ENCODE results near the gene LTBP1. TPM values are rescaled to one million over a fixed set of nuclear protein-coding genes. Genes with fewer than 3 reads are reported as not detected.
"Not testable (repeated sequence)": the region's sequence is repeated elsewhere in the genome, so short reads cannot be mapped to it uniquely, and the experiment has no call there.

LTBP1 gene
- total and polyA plus RNA-seq, 2 donors = 97.7 to 175 TPM

GRCh38 chr2:33421820-33422219, 475.1 kb downstream of the LTBP1 start:
- DNase-seq (ENCODE audit: extremely low spot score) = no peak
- no peak overlapping the region for H3K27ac ChIP-seq (ENCODE audit: low read depth)
- no peaks in the 10 kb centered on the region for H3K4me1 ChIP-seq (ENCODE audit: insufficient read depth)
- H3K36me3 ChIP-seq (ENCODE audit: insufficient read depth) = no peaks in the 10 kb centered on the region
- WGBS = 74% methylated on average over 2 of the region's 2 CpGs
- H3K4me3 ChIP-seq (ENCODE audit: low read depth, low read length) = no peak overlapping the region

DNA sequence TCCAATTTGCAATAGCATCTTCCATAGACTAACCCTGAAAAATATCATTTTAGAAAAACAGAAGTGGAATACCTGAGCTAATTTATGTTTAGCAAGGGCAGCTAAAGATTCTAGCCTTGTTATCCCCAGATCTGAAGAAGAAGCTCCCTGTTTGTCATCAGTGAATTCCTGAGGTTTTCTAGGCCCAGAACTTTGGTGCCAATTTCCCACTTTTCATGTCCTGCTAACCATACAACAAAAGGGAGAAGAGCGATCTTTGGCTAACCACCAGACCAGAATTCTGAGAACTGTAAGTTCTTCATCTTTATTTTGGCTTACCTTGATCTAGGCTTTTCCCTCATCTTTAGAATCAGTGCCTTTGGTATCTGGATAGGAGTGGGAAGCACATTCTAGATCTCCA, 478.4 kb downstream of the LTBP1 start:
- DNase-seq (ENCODE audit: extremely low spot score) = no peak
- no peaks in the 10 kb centered on the region for H3K36me3 ChIP-seq (ENCODE audit: insufficient read depth)
- H3K4me1 ChIP-seq (ENCODE audit: insufficient read depth) = no peaks in the 10 kb centered on the region
- WGBS = 95% methylated on average over 1 of the region's 1 CpG
- H3K27ac ChIP-seq (ENCODE audit: low read depth) = no peak overlapping the region
- H3K4me3 ChIP-seq (ENCODE audit: low read depth, low read length) = no peak overlapping the region

GRCh38 chr2:33425586-33426031, 478.9 kb downstream of the LTBP1 start:
- Histone ChIP-seq H3K4me3 (ENCODE audit: low read depth, low read length) (no peak overlapping the region), H3K4me1 (ENCODE audit: insufficient read depth) (no peaks in the 10 kb centered on the region), H3K36me3 (ENCODE audit: insufficient read depth) (no peaks in the 10 kb centered on the region), H3K27ac (ENCODE audit: low read depth) (no peak overlapping the region)
- 96% methylated on average over 1 of the region's 1 CpG for WGBS
- no peak for DNase-seq (ENCODE audit: extremely low spot score)

DNA sequence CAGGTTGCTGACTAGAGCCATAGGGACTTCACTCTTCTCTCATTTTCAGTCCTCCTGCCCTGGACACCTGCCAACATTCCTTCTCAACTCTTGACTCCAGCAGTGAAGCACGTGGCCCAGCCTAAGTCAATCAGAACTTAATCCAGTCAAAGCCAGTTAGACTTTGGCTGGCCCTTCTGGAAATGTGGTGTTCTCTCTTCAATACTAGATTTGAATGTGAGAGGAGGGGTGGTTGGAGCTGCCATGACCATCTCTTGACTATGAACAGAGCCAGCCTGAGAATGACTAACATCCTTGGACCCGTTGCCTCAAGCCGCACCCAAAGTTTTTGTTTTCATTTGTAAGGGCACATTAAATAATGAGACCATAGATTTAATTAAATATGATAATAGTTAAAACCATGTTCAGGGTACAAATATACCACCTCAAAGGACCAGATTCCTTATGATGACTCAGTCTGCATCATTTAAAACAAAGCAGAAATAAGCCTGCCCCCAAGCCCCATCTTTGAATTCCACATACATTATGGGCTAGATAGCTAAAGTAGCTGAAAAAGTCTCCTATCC, 480.0 kb downstream of the LTBP1 start:
- H3K36me3 ChIP-seq (ENCODE audit: insufficient read depth) = no peaks in the 10 kb centered on the region
- 69% methylated on average over 3 of the region's 3 CpGs for WGBS
- H3K27ac ChIP-seq (ENCODE audit: low read depth) = no peak overlapping the region
- no peak overlapping the region for H3K4me3 ChIP-seq (ENCODE audit: low read depth, low read length)
- DNase-seq (ENCODE audit: extremely low spot score) = no peak
- no peaks in the 10 kb centered on the region for H3K4me1 ChIP-seq (ENCODE audit: insufficient read depth)

DNA sequence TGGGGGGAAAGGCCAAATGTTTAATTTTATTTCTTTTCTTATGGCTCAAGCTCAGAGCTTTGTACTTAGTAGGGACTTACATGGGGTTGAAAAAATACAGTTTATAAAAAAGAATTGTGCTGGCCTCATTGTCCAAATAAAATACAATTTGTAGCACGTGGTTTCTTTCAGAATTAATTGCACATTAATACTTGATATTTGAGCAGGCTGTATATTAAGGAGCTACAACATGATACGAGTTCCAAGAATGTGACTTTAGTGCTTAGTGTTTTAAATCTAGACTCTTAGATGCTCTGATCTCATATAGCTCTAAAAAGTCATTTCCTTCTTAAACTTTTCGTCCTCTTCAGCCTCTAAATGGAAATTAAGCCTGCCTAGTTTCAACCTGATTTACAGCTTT, 483.3 kb downstream of the LTBP1 start:
- DNase-seq (ENCODE audit: extremely low spot score) = no peak
- Histone ChIP-seq H3K4me1 (ENCODE audit: insufficient read depth) (no peaks in the 10 kb centered on the region), H3K36me3 (ENCODE audit: insufficient read depth) (no peaks in the 10 kb centered on the region), H3K27ac (ENCODE audit: low read depth) (no peak overlapping the region), H3K4me3 (ENCODE audit: low read depth, low read length) (no peak overlapping the region)
- 47% methylated on average over 3 of the region's 3 CpGs for WGBS

DNA sequence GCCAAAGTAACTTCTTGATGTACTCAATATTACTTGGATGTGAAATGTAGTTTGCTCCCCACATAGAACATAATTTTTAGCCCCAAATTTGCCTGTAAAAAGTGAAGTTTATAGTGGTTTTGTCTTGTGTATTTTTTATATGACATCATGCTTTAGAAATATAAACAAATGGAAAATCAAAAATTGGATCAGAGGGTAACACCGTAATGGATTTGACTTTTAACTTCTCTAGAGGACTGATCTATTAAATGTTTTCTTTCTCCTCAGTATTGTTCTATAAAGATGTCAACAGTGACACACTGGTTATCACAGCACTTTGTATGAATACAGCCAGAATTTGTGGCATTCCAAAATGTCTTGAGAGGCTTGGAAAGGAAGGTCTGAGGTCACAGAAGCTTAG, 484.1 kb downstream of the LTBP1 start:
- no peaks in the 10 kb centered on the region for H3K4me1 ChIP-seq (ENCODE audit: insufficient read depth)
- DNase-seq (ENCODE audit: extremely low spot score) = no peak
- no peak overlapping the region for H3K4me3 ChIP-seq (ENCODE audit: low read depth, low read length)
- WGBS = 49% methylated on average over 1 of the region's 1 CpG
- no peaks in the 10 kb centered on the region for H3K36me3 ChIP-seq (ENCODE audit: insufficient read depth)
- no peak overlapping the region for H3K27ac ChIP-seq (ENCODE audit: low read depth)

DNA sequence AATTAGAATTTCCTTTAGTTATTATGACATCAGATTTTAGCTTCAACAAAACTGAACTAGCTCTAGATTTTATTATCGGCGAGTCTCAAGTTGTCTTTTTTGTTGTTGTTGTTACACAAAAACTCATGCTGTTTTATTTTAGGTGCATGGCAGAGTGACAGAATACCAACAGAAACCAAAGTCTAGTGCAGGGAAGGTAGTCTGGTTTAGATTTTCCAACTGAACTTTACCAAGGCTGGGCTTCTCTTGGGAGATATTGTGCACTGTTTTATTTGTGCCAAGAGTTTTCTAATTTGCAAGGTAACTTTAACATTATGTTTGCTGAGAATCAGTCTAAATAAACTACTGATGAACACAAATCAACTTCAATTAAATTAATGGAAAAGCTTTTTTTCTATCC, 486.1 kb downstream of the LTBP1 start:
- Histone ChIP-seq H3K4me1 (ENCODE audit: insufficient read depth) (peaks cover 2% of the 10 kb centered on the region), H3K36me3 (ENCODE audit: insufficient read depth) (no peaks in the 10 kb centered on the region), H3K4me3 (ENCODE audit: low read depth, low read length) (no peak overlapping the region), H3K27ac (ENCODE audit: low read depth) (no peak overlapping the region)
- WGBS = 89% methylated on average over 2 of the region's 2 CpGs
- no peak for DNase-seq (ENCODE audit: extremely low spot score)

DNA sequence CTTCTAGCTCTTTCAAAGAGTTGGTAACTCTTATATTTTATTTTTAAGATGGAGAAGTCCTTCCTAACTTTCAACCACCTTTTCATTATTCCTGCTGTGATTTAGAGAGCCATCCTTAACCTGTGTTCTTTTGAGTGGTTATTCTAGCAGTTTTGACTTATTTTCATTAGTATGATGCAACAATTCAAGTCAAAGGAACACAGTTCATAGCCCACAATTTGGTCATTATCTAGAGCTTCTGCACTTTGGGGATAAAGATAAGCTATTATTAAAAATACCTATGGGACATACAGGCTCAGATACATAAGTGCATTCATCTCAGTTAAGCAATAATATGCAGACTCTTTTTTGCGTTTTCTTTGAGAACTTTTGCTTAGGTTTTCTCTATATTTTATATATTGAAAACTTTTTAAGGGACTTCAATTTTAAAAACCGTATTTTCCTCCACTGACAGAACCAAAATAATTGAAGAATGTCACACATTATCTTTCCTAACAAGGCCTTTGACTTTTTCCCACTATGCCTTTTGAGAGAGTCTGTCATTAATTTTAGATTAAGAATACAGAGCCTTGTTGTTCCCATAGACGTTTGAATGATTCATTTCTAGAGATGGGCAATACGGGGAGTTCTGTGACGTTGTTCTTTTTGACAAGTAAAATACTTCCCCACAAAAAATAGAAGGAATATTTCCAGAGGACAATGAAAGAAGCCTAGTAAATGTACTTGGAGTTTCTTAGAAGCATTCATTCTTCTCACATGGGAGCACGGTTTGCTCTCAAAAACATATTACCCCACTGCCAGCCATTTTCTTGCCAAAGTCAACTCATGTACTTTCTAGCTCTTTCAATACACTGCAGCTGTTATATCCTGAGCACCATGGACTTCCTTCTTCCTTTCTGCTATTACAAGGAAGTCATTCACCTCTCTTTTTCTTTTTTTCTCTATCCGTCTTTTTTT, 486.8 kb downstream of the LTBP1 start:
- H3K4me3 ChIP-seq (ENCODE audit: low read depth, low read length) = no peak overlapping the region
- peaks cover 2% of the 10 kb centered on the region for H3K4me1 ChIP-seq (ENCODE audit: insufficient read depth)
- 82% methylated on average over 7 of the region's 7 CpGs for WGBS
- no peak overlapping the region for H3K27ac ChIP-seq (ENCODE audit: low read depth)
- DNase-seq (ENCODE audit: extremely low spot score) = no peak
- no peaks in the 10 kb centered on the region for H3K36me3 ChIP-seq (ENCODE audit: insufficient read depth)

DNA sequence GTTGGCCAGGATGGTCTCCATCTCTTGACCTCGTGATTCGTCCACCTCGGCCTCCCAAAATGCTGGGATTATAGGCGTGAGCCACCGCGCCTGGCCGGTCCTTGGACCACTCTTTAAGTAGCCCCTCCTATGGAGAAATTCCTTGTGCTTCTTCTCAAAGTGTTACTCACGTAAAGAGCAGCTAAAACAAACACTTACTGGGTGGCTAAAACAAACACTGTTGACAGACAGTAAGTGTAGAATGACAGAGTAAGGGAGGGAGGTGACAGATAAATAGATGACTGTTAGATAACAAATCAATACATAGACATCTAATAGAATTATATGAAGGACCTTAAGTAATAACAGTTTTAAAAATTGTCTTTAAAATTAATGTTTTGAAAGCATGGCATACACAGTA, 488.8 kb downstream of the LTBP1 start:
- Histone ChIP-seq H3K4me3 (ENCODE audit: low read depth, low read length) (no peak overlapping the region), H3K27ac (ENCODE audit: low read depth) (no peak overlapping the region), H3K36me3 (ENCODE audit: insufficient read depth) (no peaks in the 10 kb centered on the region), H3K4me1 (ENCODE audit: insufficient read depth) (peaks cover 2% of the 10 kb centered on the region)
- no peak for DNase-seq (ENCODE audit: extremely low spot score)
- 83% methylated on average over 8 of the region's 8 CpGs for WGBS

GRCh38 chr2:33436083-33436482, 489.3 kb downstream of the LTBP1 start:
- DNase-seq (ENCODE audit: extremely low spot score) = no peak
- Histone ChIP-seq H3K36me3 (ENCODE audit: insufficient read depth) (no peaks in the 10 kb centered on the region), H3K4me3 (ENCODE audit: low read depth, low read length) (no peak overlapping the region), H3K4me1 (ENCODE audit: insufficient read depth) (peaks cover 2% of the 10 kb centered on the region), H3K27ac (ENCODE audit: low read depth) (no peak overlapping the region)
- WGBS = 42% methylated on average over 1 of the region's 1 CpG

- H3K4me1 ChIP-seq (ENCODE audit: insufficient read depth) = peaks cover 2% of the 10 kb centered on the region
- DNase-seq (ENCODE audit: extremely low spot score) = no peak
- no peak overlapping the region for H3K27ac ChIP-seq (ENCODE audit: low read depth)
- no peak overlapping the region for H3K4me3 ChIP-seq (ENCODE audit: low read depth, low read length)
- WGBS = 34% methylated on average over 4 of the region's 4 CpGs
- no peaks in the 10 kb centered on the region for H3K36me3 ChIP-seq (ENCODE audit: insufficient read depth)
These were observed 490.5 kb downstream of the LTBP1 start for GRCh38 chr2:33437297-33437696.

DNA sequence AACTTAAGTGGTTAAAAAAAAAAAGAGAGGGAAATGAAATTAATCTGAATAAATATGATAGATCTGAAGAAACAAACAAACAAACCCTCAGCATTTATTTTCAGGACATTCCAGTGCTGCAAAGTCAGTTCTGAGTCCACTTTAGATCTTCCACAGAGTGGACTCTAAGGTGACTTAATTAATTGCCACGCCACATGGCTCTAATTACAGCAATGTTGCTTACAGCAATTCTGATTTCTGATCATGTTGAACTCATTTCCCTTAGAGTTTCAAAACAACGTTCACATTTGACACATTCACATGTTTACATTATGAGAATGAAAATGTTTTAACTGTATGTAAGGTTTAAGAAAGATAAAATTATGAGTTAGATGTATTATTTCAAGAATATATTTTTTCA, 491.1 kb downstream of the LTBP1 start:
- no peaks in the 10 kb centered on the region for H3K36me3 ChIP-seq (ENCODE audit: insufficient read depth)
- no peak overlapping the region for H3K4me3 ChIP-seq (ENCODE audit: low read depth, low read length)
- WGBS = 53% methylated on average over 2 of the region's 2 CpGs
- no peak overlapping the region for H3K27ac ChIP-seq (ENCODE audit: low read depth)
- H3K4me1 ChIP-seq (ENCODE audit: insufficient read depth) = peaks cover 2% of the 10 kb centered on the region
- no peak for DNase-seq (ENCODE audit: extremely low spot score)

DNA sequence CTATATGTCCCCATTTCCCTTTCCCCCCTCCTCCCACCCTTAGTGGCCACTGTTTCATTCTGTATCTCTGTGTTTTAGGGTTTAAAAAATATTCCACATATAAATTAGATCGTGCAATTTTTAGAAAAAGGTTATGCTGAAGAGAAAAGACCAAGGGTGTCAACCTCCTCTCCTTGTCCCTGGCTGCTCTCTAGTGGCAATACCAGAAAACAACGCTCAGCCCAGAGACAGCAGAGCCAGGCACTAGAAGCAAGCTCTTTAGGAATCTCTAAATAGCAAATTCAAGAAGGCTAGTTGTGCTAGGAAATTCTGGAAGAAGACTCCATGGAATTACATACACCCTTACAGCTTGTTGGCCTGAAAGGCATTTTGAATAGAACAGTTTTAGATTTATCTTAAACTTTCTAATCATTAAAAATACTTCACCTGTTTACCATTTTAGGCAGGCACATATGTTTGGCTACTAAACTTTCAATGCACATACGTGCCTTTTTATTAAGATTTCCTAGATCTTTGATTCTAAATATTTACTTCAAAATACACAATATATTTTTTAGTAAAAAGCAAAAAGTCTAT, 494.6 kb downstream of the LTBP1 start:
- Histone ChIP-seq H3K4me3 (ENCODE audit: low read depth, low read length) (no peak overlapping the region), H3K4me1 (ENCODE audit: insufficient read depth) (peaks cover 2% of the 10 kb centered on the region), H3K27ac (ENCODE audit: low read depth) (no peak overlapping the region), H3K36me3 (ENCODE audit: insufficient read depth) (no peaks in the 10 kb centered on the region)
- 40% methylated on average over 3 of the region's 3 CpGs for WGBS
- DNase-seq (ENCODE audit: extremely low spot score) = no peak

- WGBS = 96% methylated on average over 9 of the region's 9 CpGs
These were observed 495.3 kb downstream of the LTBP1 start for GRCh38 chr2:33442052-33442451.

More at GRCh38 chr2:33442052-33442451, 495.3 kb downstream of the LTBP1 start:
- not testable (repeated sequence) for DNase-seq (ENCODE audit: extremely low spot score); H3K4me1 ChIP-seq (ENCODE audit: insufficient read depth); H3K27ac ChIP-seq (ENCODE audit: low read depth); H3K36me3 ChIP-seq (ENCODE audit: insufficient read depth); H3K4me3 ChIP-seq (ENCODE audit: low read depth, low read length)
